ENCODE measurements around the gene MYOM3. TPM values are rescaled to one million over a fixed set of nuclear protein-coding genes. Genes with fewer than 3 reads are reported as not detected.

The MYOM3 gene
- total RNA-seq, 2 donors from 2014 or later = not detected

- H3K4me1 Mint-ChIP-seq (ENCODE audit: low read depth) = peaks cover 7% of the 10 kb centered on the region
- ATAC-seq (replicated peaks in 1 of 2) = no peak
- DNase-seq = no peak
- no peak overlapping the region for H3K4me3 Mint-ChIP-seq
- no peaks in the 10 kb centered on the region for H3K36me3 Mint-ChIP-seq (ENCODE audit: insufficient read depth in 2 of 2)
- H3K9me3 Mint-ChIP-seq = no peaks in the 10 kb centered on the region
- H3K27ac Mint-ChIP-seq = no peak overlapping the region
- H3K27me3 Mint-ChIP-seq (ENCODE audit: low read depth) = no peaks in the 10 kb centered on the region
Measured at GRCh38 chr1:24105368-24106160, 6.4 kb downstream of the MYOM3 start.

- no peak overlapping the region for H3K27ac Mint-ChIP-seq
- no peaks in the 10 kb centered on the region for H3K27me3 Mint-ChIP-seq (ENCODE audit: low read depth)
- H3K4me3 Mint-ChIP-seq = no peak overlapping the region
- no peaks in the 10 kb centered on the region for H3K9me3 Mint-ChIP-seq
- ATAC-seq (replicated peaks in 1 of 2) (no peak), DNase-seq (no peak)
- H3K4me1 Mint-ChIP-seq (ENCODE audit: low read depth) = peaks cover 7% of the 10 kb centered on the region
- H3K36me3 Mint-ChIP-seq (ENCODE audit: insufficient read depth in 2 of 2) = no peaks in the 10 kb centered on the region
Measured at GRCh38 chr1:24104854-24105253, 7.1 kb downstream of the MYOM3 start.

- H3K4me1 Mint-ChIP-seq (ENCODE audit: low read depth) = peaks cover 3% of the 10 kb centered on the region
- no peaks in the 10 kb centered on the region for H3K9me3 Mint-ChIP-seq
- H3K27ac Mint-ChIP-seq = no peak overlapping the region
- no peak overlapping the region for H3K4me3 Mint-ChIP-seq
- H3K27me3 Mint-ChIP-seq (ENCODE audit: low read depth) = no peaks in the 10 kb centered on the region
- no peaks in the 10 kb centered on the region for H3K36me3 Mint-ChIP-seq (ENCODE audit: insufficient read depth in 2 of 2)
- ATAC-seq (replicated peaks in 1 of 2) (no peak), DNase-seq (no peak)
Measured at GRCh38 chr1:24103879-24104278, 8.1 kb downstream of the MYOM3 start.

- Mint-ChIP-seq H3K27me3 (ENCODE audit: low read depth) (no peaks in the 10 kb centered on the region), H3K4me1 (ENCODE audit: low read depth) (no peaks in the 10 kb centered on the region), H3K27ac (no peak overlapping the region), H3K4me3 (no peak overlapping the region), H3K36me3 (ENCODE audit: insufficient read depth in 2 of 2) (no peaks in the 10 kb centered on the region), H3K9me3 (no peaks in the 10 kb centered on the region)
- ATAC-seq (replicated peaks in 1 of 2) (no peak), DNase-seq (no peak)
Measured at GRCh38 chr1:24103408-24103807, 8.5 kb downstream of the MYOM3 start.

GRCh38 chr1:24102961-24103360 is 9.0 kb downstream of the MYOM3 start:
- ATAC-seq (replicated peaks in 1 of 2) (no peak), DNase-seq (no peak)
- Mint-ChIP-seq H3K27me3 (ENCODE audit: low read depth) (no peaks in the 10 kb centered on the region), H3K4me1 (ENCODE audit: low read depth) (no peaks in the 10 kb centered on the region), H3K4me3 (no peak overlapping the region), H3K9me3 (no peaks in the 10 kb centered on the region), H3K36me3 (ENCODE audit: insufficient read depth in 2 of 2) (no peaks in the 10 kb centered on the region), H3K27ac (no peak overlapping the region)

- no peak for ATAC-seq (replicated peaks in 1 of 2)
- H3K36me3 Mint-ChIP-seq (ENCODE audit: insufficient read depth in 2 of 2) = no peaks in the 10 kb centered on the region
Measured at GRCh38 chr1:24101796-24102586, 9.9 kb downstream of the MYOM3 start.

GRCh38 chr1:24100945-24101737 is 10.8 kb downstream of the MYOM3 start:
- DNase-seq (no peak), ATAC-seq (replicated peaks in 1 of 2) (no peak)
- Mint-ChIP-seq H3K27me3 (ENCODE audit: low read depth) (no peaks in the 10 kb centered on the region), H3K27ac (no peak overlapping the region), H3K9me3 (no peaks in the 10 kb centered on the region), H3K4me1 (ENCODE audit: low read depth) (no peaks in the 10 kb centered on the region), H3K4me3 (no peak overlapping the region), H3K36me3 (ENCODE audit: insufficient read depth in 2 of 2) (no peaks in the 10 kb centered on the region)

More at GRCh38 chr1:24101796-24102586, 9.9 kb downstream of the MYOM3 start:
- H3K27me3 Mint-ChIP-seq (ENCODE audit: low read depth) = no peaks in the 10 kb centered on the region
- no peak overlapping the region for H3K27ac Mint-ChIP-seq
- no peaks in the 10 kb centered on the region for H3K4me1 Mint-ChIP-seq (ENCODE audit: low read depth)
- no peaks in the 10 kb centered on the region for H3K9me3 Mint-ChIP-seq
- no peak for DNase-seq
- no peak overlapping the region for H3K4me3 Mint-ChIP-seq

- Mint-ChIP-seq H3K4me1 (ENCODE audit: low read depth) (no peaks in the 10 kb centered on the region), H3K27ac (no peak overlapping the region), H3K4me3 (no peak overlapping the region), H3K9me3 (no peaks in the 10 kb centered on the region), H3K27me3 (ENCODE audit: low read depth) (peaks cover 4% of the 10 kb centered on the region), H3K36me3 (ENCODE audit: insufficient read depth in 2 of 2) (no peaks in the 10 kb centered on the region)
- no peak for ATAC-seq (replicated peaks in 1 of 2)
- DNase-seq = no peak
Measured at GRCh38 chr1:24098943-24099638, 12.8 kb downstream of the MYOM3 start.

GRCh38 chr1:24098102-24098501 is 13.8 kb downstream of the MYOM3 start:
- no peak for ATAC-seq (replicated peaks in 1 of 2)
- Mint-ChIP-seq H3K36me3 (ENCODE audit: insufficient read depth in 2 of 2) (no peaks in the 10 kb centered on the region), H3K4me1 (ENCODE audit: low read depth) (no peaks in the 10 kb centered on the region), H3K9me3 (no peaks in the 10 kb centered on the region), H3K27me3 (ENCODE audit: low read depth) (peaks cover 4% of the 10 kb centered on the region), H3K4me3 (no peak overlapping the region), H3K27ac (no peak overlapping the region)
- no peak for DNase-seq

GRCh38 chr1:24097663-24098062 is 14.3 kb downstream of the MYOM3 start:
- no peak for DNase-seq
- no peak overlapping the region for H3K27ac Mint-ChIP-seq
- H3K36me3 Mint-ChIP-seq (ENCODE audit: insufficient read depth in 2 of 2) = no peaks in the 10 kb centered on the region
- no peaks in the 10 kb centered on the region for H3K4me1 Mint-ChIP-seq (ENCODE audit: low read depth)
- no peak for ATAC-seq (replicated peaks in 1 of 2)
- no peak overlapping the region for H3K4me3 Mint-ChIP-seq
- no peaks in the 10 kb centered on the region for H3K9me3 Mint-ChIP-seq
- peaks cover 4% of the 10 kb centered on the region for H3K27me3 Mint-ChIP-seq (ENCODE audit: low read depth)

GRCh38 chr1:24096739-24097103 is 15.2 kb downstream of the MYOM3 start:
- H3K4me3 Mint-ChIP-seq = no peak overlapping the region
- no peak overlapping the region for H3K27ac Mint-ChIP-seq
- peaks cover 4% of the 10 kb centered on the region for H3K27me3 Mint-ChIP-seq (ENCODE audit: low read depth)
- H3K4me1 Mint-ChIP-seq (ENCODE audit: low read depth) = no peaks in the 10 kb centered on the region
- no peak for ATAC-seq (replicated peaks in 1 of 2)
- no peaks in the 10 kb centered on the region for H3K9me3 Mint-ChIP-seq
- H3K36me3 Mint-ChIP-seq (ENCODE audit: insufficient read depth in 2 of 2) = no peaks in the 10 kb centered on the region
- DNase-seq = no peak

- no peak for ATAC-seq (replicated peaks in 1 of 2)
- no peaks in the 10 kb centered on the region for H3K9me3 Mint-ChIP-seq
- no peak overlapping the region for H3K27ac Mint-ChIP-seq
- H3K27me3 Mint-ChIP-seq (ENCODE audit: low read depth) = peaks cover 4% of the 10 kb centered on the region
- H3K36me3 Mint-ChIP-seq (ENCODE audit: insufficient read depth in 2 of 2) = no peaks in the 10 kb centered on the region
- no peak for DNase-seq
- H3K4me1 Mint-ChIP-seq (ENCODE audit: low read depth) = no peaks in the 10 kb centered on the region
- no peak overlapping the region for H3K4me3 Mint-ChIP-seq
Measured at GRCh38 chr1:24096009-24096738, 15.8 kb downstream of the MYOM3 start.

All from activated T-cell treated with anti-CD3 and anti-CD28 coated beads, Interleukin-2, amount 50 U/mL, for 72 hours (primary cell).